Measurements from ENCODE around the gene ALPK3.

DNA sequence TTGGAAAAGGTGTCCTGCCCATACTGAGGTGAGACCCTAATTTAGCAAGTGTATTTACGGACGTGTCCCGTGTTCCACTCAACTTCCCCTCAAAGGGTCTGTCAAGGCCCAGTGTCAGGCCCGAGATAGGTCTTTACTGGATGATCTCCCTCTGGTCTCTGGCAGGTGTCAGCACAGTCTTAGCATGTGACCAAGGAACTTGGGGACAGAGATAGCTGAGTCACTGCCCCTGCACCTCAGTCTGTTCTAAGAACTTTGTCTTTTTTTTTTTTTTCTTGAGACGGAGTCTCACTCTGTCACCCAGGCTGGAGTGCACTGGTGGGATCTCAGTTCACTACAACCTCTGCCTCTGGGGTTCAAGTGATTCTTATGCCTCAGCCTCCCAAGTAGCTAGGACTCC is 32.1 kb upstream of the ALPK3 start:
- TF ChIP-seq, protein P1, sequence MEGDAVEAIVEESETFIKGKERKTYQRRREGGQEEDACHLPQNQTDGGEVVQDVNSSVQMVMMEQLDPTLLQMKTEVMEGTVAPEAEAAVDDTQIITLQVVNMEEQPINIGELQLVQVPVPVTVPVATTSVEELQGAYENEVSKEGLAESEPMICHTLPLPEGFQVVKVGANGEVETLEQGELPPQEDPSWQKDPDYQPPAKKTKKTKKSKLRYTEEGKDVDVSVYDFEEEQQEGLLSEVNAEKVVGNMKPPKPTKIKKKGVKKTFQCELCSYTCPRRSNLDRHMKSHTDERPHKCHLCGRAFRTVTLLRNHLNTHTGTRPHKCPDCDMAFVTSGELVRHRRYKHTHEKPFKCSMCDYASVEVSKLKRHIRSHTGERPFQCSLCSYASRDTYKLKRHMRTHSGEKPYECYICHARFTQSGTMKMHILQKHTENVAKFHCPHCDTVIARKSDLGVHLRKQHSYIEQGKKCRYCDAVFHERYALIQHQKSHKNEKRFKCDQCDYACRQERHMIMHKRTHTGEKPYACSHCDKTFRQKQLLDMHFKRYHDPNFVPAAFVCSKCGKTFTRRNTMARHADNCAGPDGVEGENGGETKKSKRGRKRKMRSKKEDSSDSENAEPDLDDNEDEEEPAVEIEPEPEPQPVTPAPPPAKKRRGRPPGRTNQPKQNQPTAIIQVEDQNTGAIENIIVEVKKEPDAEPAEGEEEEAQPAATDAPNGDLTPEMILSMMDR (IDR thresholded peaks at IDR 0.05), result no peak
- TF ChIP-seq POLR2A (IDR thresholded peaks at IDR 0.05), result no peak
- no peak for TF ChIP-seq EP300 (IDR thresholded peaks at IDR 0.05)
- TF ChIP-seq POLR2AphosphoS5 (IDR thresholded peaks at IDR 0.05), result no peak

Data from stomach (tissue), 4 donors.